PFSK-1 (cell line): Measurements from ENCODE around the gene CENPB.

ENCODE experiments used
- POLR2AphosphoS5 ChIP-seq: IDR thresholded peaks from 2 replicates; pipeline ENCODE4 v1.6.1; 2012; ENCODE audit warnings: low read depth, mild to moderate bottlenecking, control low read depth, low read length, moderate library complexity
- REST ChIP-seq, 2 experiments: IDR thresholded peaks; 2 replicates each; pipeline versions ENCODE4 v1.6.1 to v1.8.0; 2011 to 2012; ENCODE audit warnings: low read depth in 2 of 2, low read length in 2 of 2, control low read depth in 1 of 2, inconsistent platforms in 1 of 2, mild to moderate bottlenecking in 1 of 2, moderate library complexity in 1 of 2; ENCODE audit not compliant: insufficient read depth in 1 of 2
- SIN3A ChIP-seq: IDR thresholded peaks from 2 replicates; pipeline ENCODE4 v1.6.1; 2012; ENCODE audit warnings: mild to moderate bottlenecking, low read length, moderate library complexity, borderline replicate concordance; ENCODE audit not compliant: insufficient read depth

GRCh38 chr20:3783068-3783489 lies 3.5 kb downstream of the CENPB start:
- TF ChIP-seq SIN3A: no peak
- 0 out of 2 replicates have a peak, but pooled peaks have one; percentile 7 for TF ChIP-seq POLR2AphosphoS5
- TF ChIP-seq REST (IDR thresholded peaks at IDR 0.05; ENCODE audit: insufficient read depth in 1 of 2, low read depth in 2 of 2, low read length in 2 of 2): no peak
